Adrenal gland (tissue), 5 donors: ENCODE results near the gene NPAS3.

ENCODE experiments used
- CTCF ChIP-seq, 6 experiments: fragments of 450-650 bp in 4 of 6; fragments of 200-600 bp in 2 of 6; sonication (generic) in 1 of 6; IDR thresholded peaks; 1 replicate in 5 of 6; 2 replicates in 1 of 6; pipeline versions ENCODE4 v1.5.1 to v1.8.0; 2016 to 2021; ENCODE audit warnings: antibody characterized with exemption in 6 of 6, mild to moderate bottlenecking in 2 of 6, moderate library complexity in 1 of 6
- POLR2A ChIP-seq, 2 donors: fragments of 450-650 bp; IDR thresholded peaks; one replicate each; pipeline ENCODE4 v1.6.1; 2017; ENCODE audit warnings: antibody characterized with exemption in 2 of 2, mild to moderate bottlenecking in 2 of 2, moderate library complexity in 1 of 2
- donor health status: DM: no; HTN: no; CAD: no.

GRCh38 chr14:33799705-33800570, 861.3 kb downstream of the NPAS3 start:
- TF ChIP-seq POLR2A (IDR thresholded peaks at IDR 0.05) (no peak), CTCF (IDR thresholded peaks at IDR 0.05) (no peak)
